T-helper 9 cell (primary cell): ENCODE data around the gene NEGR1.

Experiments used
- DNase-seq: peaks from one replicate; pipeline ENCODE4 v3.0.0-alpha.2; 2020

Gene NEGR1

GRCh38 chr1:71835442-71835813, 446.9 kb downstream of the NEGR1 start:
- no peak for DNase-seq

- no peak for DNase-seq
These were observed 447.5 kb downstream of the NEGR1 start for GRCh38 chr1:71834601-71835441.

- DNase-seq, result no peak
These were observed 450.7 kb downstream of the NEGR1 start for GRCh38 chr1:71831646-71832045.

GRCh38 chr1:71829346-71829745, 453.0 kb downstream of the NEGR1 start:
- no peak for DNase-seq

GRCh38 chr1:71828431-71829012, 453.8 kb downstream of the NEGR1 start:
- no peak for DNase-seq

GRCh38 chr1:71823708-71824305, 458.5 kb downstream of the NEGR1 start:
- no peak for DNase-seq

GRCh38 chr1:71817028-71817427, 465.3 kb downstream of the NEGR1 start:
- DNase-seq, result no peak

GRCh38 chr1:71809085-71809484, 473.3 kb downstream of the NEGR1 start:
- no peak for DNase-seq

- no peak for DNase-seq
These were observed 478.2 kb downstream of the NEGR1 start for GRCh38 chr1:71804140-71804539.

- DNase-seq, result no peak
These were observed 486.3 kb downstream of the NEGR1 start for GRCh38 chr1:71796006-71796405.

- DNase-seq, result no peak
These were observed 490.1 kb downstream of the NEGR1 start for GRCh38 chr1:71792264-71792663.

GRCh38 chr1:71788113-71788512, 494.2 kb downstream of the NEGR1 start:
- no peak for DNase-seq

GRCh38 chr1:71787699-71788098, 494.6 kb downstream of the NEGR1 start:
- DNase-seq, result no peak

GRCh38 chr1:71786218-71786617, 496.1 kb downstream of the NEGR1 start:
- no peak for DNase-seq

- DNase-seq, result no peak
These were observed 496.9 kb downstream of the NEGR1 start for GRCh38 chr1:71785450-71785849.

GRCh38 chr1:71785000-71785399, 497.3 kb downstream of the NEGR1 start:
- no peak for DNase-seq

GRCh38 chr1:71784241-71784640, 498.1 kb downstream of the NEGR1 start:
- no peak for DNase-seq

- DNase-seq, result no peak
These were observed 499.3 kb downstream of the NEGR1 start for GRCh38 chr1:71783071-71783470.

- DNase-seq, result no peak
These were observed 500.9 kb downstream of the NEGR1 start for GRCh38 chr1:71781450-71781849.

- DNase-seq, result no peak
These were observed 501.7 kb downstream of the NEGR1 start for GRCh38 chr1:71780681-71781080.

GRCh38 chr1:71778940-71779339, 503.4 kb downstream of the NEGR1 start:
- no peak for DNase-seq

- DNase-seq, result no peak
These were observed 505.2 kb downstream of the NEGR1 start for GRCh38 chr1:71777094-71777493.

- DNase-seq, result no peak
These were observed 507.6 kb downstream of the NEGR1 start for GRCh38 chr1:71774705-71775104.

- no peak for DNase-seq
These were observed 512.2 kb downstream of the NEGR1 start for GRCh38 chr1:71770121-71770520.
